HepG2 (cell line): ENCODE results near the gene ZNF865. TPM values are rescaled to one million over a fixed set of nuclear protein-coding genes. Genes with fewer than 3 reads are reported as not detected.
A peak's percentile ranks its signal among the peaks of the same experiment; 100 is the strongest.

Source experiments
- ETV5 ChIP-seq: IDR thresholded peaks from 2 replicates; pipeline ENCODE4 v1.6.1; 2018; ENCODE audit warnings: missing biosample characterization, missing genetic modification reagents, inconsistent platforms, borderline replicate concordance
- FOSL2 ChIP-seq: sonication (generic); formaldehyde crosslinking; IDR thresholded peaks from 2 replicates; pipeline ENCODE4 v1.4.0; 2020; ENCODE audit warnings: missing genetic modification reagents
- HOXA3 ChIP-seq: sonication (generic); formaldehyde crosslinking; IDR thresholded peaks from 2 replicates; pipeline ENCODE4 v1.5.0; 2020; ENCODE audit warnings: missing genetic modification reagents
- ZFP36 ChIP-seq: fragments of 150-350 bp; IDR thresholded peaks from 2 replicates; pipeline ENCODE4 v1.6.1; 2018; ENCODE audit warnings: borderline replicate concordance, low read length, low read depth; ENCODE audit not compliant: partially characterized antibody
- ZNF337 ChIP-seq: sonication (generic); formaldehyde crosslinking; IDR thresholded peaks from 2 replicates; pipeline ENCODE4 v1.5.1; 2020; ENCODE audit warnings: missing genetic modification reagents, low read depth, mild to moderate bottlenecking, borderline replicate concordance
- ZNF547 ChIP-seq: sonication (generic); formaldehyde crosslinking; IDR thresholded peaks from 2 replicates; pipeline ENCODE4 v1.5.1; 2020; ENCODE audit warnings: mild to moderate bottlenecking, missing genetic modification reagents
- polyA plus RNA-seq, 8 experiments: library from polyadenylated mRNA; depleted of rRNA in 3 of 8; stranded (reverse) in 7 of 8; unstranded in 1 of 8; fragments of >200 nt; fragmentation: Illumina TruSeq in 4 of 8; extraction: Trizol in 4 of 8; gene quantifications; 2 replicates each; pipeline versions ENCODE4 v1.2.1 to v1.2.3, GENCODE V29; 2011 to 2016; ENCODE audit warnings: low read depth in 4 of 8, missing spikeins in 1 of 8, mixed read lengths in 1 of 8; ENCODE audit not compliant: insufficient read depth in 1 of 8
- total RNA-seq, 5 experiments: library from RNA; depleted of rRNA; stranded (reverse); fragments of >200 nt; fragmentation: Illumina TruSeq; extraction: Trizol; gene quantifications; 2 replicates each; pipeline ENCODE4 v1.2.3, GENCODE V29; 2016; ENCODE audit warnings: low read depth in 1 of 5
- TF ChIP-seq, protein P1 (sequence below): sonication (generic); formaldehyde crosslinking; IDR thresholded peaks from 2 replicates; pipeline ENCODE4 v1.8.0; 2022; ENCODE audit warnings: low read depth, missing genetic modification reagents
- TF ChIP-seq, protein P2 (sequence below): sonication (generic); formaldehyde crosslinking; IDR thresholded peaks from 2 replicates; pipeline ENCODE4 v1.8.1; 2022; ENCODE audit warnings: low read depth, mild to moderate bottlenecking, missing genetic modification reagents
- TF ChIP-seq, protein P3 (sequence below): IDR thresholded peaks from 2 replicates; pipeline ENCODE4 v1.6.1; 2012; ENCODE audit warnings: inconsistent platforms
- TF ChIP-seq, protein P4 (sequence below): sonication (generic); formaldehyde crosslinking; IDR thresholded peaks from 2 replicates; pipeline ENCODE4 v1.4.0; 2020; ENCODE audit warnings: low read depth, mild to moderate bottlenecking, missing genetic modification reagents
- TF ChIP-seq, protein P5 (sequence below): sonication (generic); formaldehyde crosslinking; IDR thresholded peaks from 2 replicates; pipeline ENCODE4 v1.9.0; 2021; ENCODE audit warnings: missing genetic modification reagents, borderline replicate concordance
- TF ChIP-seq, protein P6 (sequence below): sonication (generic); formaldehyde crosslinking; IDR thresholded peaks from 2 replicates; pipeline ENCODE4 v1.4.0; 2020; ENCODE audit warnings: low read depth, missing genetic modification reagents
- TF ChIP-seq, protein P7 (sequence below): sonication (generic); formaldehyde crosslinking; IDR thresholded peaks from 2 replicates; pipeline ENCODE4 v1.4.0; 2020; ENCODE audit warnings: mild to moderate bottlenecking, missing genetic modification reagents

Gene ZNF865
- total and polyA plus RNA-seq, 2 of the 13 experiments (the other 11 are each of a cell fraction or from before 2014, with no cell fraction given): 0.93 to 1.0 TPM

DNA sequence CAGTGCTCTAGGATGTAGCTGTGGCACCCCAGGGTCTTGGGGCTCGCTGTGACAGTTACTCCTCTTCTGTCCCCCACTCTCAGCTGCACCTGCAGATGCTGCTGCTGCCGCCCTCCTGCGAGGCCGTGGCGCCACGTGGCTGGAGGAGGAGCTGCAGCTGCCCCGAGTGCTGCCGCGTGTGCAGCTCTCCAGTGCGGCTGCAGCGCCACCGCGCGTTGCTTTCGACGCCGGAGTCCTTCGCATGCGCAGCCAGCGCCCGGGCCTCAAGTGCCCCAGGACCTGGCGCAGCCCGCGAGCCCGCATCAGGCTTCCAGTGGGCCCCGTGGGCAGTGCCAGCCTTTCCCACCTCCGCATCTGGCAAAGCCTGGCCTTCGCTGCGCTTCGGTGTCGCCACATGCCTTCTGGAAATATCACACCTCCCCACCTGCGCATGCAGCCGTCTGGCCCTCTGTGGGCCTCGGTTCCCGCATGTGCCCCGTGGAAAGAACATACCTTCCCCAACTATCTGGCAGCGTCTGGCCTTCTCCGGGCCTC, 34.7 kb downstream of the ZNF865 start (continued):
- TF ChIP-seq, protein P1, sequence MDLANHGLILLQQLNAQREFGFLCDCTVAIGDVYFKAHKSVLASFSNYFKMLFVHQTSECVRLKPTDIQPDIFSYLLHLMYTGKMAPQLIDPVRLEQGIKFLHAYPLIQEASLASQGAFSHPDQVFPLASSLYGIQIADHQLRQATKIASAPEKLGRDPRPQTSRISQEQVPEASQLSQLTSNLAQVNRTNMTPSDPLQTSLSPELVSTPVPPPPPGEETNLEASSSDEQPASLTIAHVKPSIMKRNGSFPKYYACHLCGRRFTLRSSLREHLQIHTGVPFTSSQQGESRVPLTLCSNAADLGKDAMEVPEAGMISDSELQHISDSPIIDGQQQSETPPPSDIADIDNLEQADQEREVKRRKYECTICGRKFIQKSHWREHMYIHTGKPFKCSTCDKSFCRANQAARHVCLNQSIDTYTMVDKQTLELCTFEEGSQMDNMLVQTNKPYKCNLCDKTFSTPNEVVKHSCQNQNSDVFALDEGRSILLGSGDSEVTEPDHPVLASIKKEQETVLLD (CRISPR knock-in tag): no peak
- TF ChIP-seq ZNF337 (no peak), ETV5 (CRISPR knock-in tag) (no peak), FOSL2 (CRISPR knock-in tag) (no peak), HOXA3 (CRISPR knock-in tag) (peak; percentile 40), ZFP36 (no peak), ZNF547 (CRISPR knock-in tag) (no peak)
- TF ChIP-seq, protein P2, sequence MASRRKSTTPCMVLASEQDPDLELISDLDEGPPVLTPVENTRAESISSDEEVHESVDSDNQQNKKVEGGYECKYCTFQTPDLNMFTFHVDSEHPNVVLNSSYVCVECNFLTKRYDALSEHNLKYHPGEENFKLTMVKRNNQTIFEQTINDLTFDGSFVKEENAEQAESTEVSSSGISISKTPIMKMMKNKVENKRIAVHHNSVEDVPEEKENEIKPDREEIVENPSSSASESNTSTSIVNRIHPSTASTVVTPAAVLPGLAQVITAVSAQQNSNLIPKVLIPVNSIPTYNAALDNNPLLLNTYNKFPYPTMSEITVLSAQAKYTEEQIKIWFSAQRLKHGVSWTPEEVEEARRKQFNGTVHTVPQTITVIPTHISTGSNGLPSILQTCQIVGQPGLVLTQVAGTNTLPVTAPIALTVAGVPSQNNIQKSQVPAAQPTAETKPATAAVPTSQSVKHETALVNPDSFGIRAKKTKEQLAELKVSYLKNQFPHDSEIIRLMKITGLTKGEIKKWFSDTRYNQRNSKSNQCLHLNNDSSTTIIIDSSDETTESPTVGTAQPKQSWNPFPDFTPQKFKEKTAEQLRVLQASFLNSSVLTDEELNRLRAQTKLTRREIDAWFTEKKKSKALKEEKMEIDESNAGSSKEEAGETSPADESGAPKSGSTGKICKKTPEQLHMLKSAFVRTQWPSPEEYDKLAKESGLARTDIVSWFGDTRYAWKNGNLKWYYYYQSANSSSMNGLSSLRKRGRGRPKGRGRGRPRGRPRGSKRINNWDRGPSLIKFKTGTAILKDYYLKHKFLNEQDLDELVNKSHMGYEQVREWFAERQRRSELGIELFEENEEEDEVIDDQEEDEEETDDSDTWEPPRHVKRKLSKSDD (CRISPR knock-in tag): peak; percentile 60
- TF ChIP-seq, protein P3, sequence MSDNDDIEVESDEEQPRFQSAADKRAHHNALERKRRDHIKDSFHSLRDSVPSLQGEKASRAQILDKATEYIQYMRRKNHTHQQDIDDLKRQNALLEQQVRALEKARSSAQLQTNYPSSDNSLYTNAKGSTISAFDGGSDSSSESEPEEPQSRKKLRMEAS: peak; percentile 25
- TF ChIP-seq, protein P4, sequence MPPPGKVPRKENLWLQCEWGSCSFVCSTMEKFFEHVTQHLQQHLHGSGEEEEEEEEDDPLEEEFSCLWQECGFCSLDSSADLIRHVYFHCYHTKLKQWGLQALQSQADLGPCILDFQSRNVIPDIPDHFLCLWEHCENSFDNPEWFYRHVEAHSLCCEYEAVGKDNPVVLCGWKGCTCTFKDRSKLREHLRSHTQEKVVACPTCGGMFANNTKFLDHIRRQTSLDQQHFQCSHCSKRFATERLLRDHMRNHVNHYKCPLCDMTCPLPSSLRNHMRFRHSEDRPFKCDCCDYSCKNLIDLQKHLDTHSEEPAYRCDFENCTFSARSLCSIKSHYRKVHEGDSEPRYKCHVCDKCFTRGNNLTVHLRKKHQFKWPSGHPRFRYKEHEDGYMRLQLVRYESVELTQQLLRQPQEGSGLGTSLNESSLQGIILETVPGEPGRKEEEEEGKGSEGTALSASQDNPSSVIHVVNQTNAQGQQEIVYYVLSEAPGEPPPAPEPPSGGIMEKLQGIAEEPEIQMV (CRISPR knock-in tag): no peak
- TF ChIP-seq, protein P5, sequence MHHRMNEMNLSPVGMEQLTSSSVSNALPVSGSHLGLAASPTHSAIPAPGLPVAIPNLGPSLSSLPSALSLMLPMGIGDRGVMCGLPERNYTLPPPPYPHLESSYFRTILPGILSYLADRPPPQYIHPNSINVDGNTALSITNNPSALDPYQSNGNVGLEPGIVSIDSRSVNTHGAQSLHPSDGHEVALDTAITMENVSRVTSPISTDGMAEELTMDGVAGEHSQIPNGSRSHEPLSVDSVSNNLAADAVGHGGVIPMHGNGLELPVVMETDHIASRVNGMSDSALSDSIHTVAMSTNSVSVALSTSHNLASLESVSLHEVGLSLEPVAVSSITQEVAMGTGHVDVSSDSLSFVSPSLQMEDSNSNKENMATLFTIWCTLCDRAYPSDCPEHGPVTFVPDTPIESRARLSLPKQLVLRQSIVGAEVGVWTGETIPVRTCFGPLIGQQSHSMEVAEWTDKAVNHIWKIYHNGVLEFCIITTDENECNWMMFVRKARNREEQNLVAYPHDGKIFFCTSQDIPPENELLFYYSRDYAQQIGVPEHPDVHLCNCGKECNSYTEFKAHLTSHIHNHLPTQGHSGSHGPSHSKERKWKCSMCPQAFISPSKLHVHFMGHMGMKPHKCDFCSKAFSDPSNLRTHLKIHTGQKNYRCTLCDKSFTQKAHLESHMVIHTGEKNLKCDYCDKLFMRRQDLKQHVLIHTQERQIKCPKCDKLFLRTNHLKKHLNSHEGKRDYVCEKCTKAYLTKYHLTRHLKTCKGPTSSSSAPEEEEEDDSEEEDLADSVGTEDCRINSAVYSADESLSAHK (CRISPR knock-in tag): no peak; the same call in 1 of the 2 replicates
- TF ChIP-seq, protein P6, sequence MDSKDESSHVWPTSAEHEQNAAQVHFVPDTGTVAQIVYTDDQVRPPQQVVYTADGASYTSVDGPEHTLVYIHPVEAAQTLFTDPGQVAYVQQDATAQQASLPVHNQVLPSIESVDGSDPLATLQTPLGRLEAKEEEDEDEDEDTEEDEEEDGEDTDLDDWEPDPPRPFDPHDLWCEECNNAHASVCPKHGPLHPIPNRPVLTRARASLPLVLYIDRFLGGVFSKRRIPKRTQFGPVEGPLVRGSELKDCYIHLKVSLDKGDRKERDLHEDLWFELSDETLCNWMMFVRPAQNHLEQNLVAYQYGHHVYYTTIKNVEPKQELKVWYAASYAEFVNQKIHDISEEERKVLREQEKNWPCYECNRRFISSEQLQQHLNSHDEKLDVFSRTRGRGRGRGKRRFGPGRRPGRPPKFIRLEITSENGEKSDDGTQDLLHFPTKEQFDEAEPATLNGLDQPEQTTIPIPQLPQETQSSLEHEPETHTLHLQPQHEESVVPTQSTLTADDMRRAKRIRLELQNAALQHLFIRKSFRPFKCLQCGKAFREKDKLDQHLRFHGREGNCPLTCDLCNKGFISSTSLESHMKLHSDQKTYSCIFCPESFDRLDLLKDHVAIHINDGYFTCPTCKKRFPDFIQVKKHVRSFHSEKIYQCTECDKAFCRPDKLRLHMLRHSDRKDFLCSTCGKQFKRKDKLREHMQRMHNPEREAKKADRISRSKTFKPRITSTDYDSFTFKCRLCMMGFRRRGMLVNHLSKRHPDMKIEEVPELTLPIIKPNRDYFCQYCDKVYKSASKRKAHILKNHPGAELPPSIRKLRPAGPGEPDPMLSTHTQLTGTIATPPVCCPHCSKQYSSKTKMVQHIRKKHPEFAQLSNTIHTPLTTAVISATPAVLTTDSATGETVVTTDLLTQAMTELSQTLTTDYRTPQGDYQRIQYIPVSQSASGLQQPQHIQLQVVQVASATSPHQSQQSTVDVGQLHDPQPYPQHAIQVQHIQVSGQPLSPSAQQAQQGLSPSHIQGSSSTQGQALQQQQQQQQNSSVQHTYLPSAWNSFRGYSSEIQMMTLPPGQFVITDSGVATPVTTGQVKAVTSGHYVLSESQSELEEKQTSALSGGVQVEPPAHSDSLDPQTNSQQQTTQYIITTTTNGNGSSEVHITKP (CRISPR knock-in tag): no peak
- TF ChIP-seq, protein P7, sequence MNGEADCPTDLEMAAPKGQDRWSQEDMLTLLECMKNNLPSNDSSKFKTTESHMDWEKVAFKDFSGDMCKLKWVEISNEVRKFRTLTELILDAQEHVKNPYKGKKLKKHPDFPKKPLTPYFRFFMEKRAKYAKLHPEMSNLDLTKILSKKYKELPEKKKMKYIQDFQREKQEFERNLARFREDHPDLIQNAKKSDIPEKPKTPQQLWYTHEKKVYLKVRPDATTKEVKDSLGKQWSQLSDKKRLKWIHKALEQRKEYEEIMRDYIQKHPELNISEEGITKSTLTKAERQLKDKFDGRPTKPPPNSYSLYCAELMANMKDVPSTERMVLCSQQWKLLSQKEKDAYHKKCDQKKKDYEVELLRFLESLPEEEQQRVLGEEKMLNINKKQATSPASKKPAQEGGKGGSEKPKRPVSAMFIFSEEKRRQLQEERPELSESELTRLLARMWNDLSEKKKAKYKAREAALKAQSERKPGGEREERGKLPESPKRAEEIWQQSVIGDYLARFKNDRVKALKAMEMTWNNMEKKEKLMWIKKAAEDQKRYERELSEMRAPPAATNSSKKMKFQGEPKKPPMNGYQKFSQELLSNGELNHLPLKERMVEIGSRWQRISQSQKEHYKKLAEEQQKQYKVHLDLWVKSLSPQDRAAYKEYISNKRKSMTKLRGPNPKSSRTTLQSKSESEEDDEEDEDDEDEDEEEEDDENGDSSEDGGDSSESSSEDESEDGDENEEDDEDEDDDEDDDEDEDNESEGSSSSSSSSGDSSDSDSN: no peak
